Activated naive CD4-positive, alpha-beta T cell (primary cell): ENCODE measurements around the gene TCERG1.

Source experiments
- DNase-seq, 4 experiments: peaks; one replicate each; lab custom pipeline; 2025; lab: John Stamatoyannopoulos, UW

Gene TCERG1

GRCh38 chr5:146446861-146447733 is at the start of gene TCERG1:
TSS of gene TCERG1 (plus strand) at chr5:146447333. CDS start at chr5:146447350, 17 bp downstream.
- DNase-seq: peak; percentile 88 to 94 (median 90)

- DNase-seq: no peak
Measured at GRCh38 chr5:146398826-146399225, 48.3 kb upstream of the TCERG1 start.

- DNase-seq: no peak
Measured at GRCh38 chr5:146399481-146399880, 47.7 kb upstream of the TCERG1 start.

- no peak for DNase-seq
Measured at GRCh38 chr5:146400201-146400600, 46.9 kb upstream of the TCERG1 start.

- DNase-seq: no peak
Measured at GRCh38 chr5:146401021-146401420, 46.1 kb upstream of the TCERG1 start.

- DNase-seq: no peak
Measured at GRCh38 chr5:146402949-146403348, 44.2 kb upstream of the TCERG1 start.

- no peak for DNase-seq
Measured at GRCh38 chr5:146409054-146409671, 38.0 kb upstream of the TCERG1 start.

- no peak for DNase-seq
Measured at GRCh38 chr5:146410272-146410671, 36.9 kb upstream of the TCERG1 start.

- no peak for DNase-seq
Measured at GRCh38 chr5:146419696-146420095, 27.4 kb upstream of the TCERG1 start.

- no peak for DNase-seq
Measured at GRCh38 chr5:146425023-146425422, 22.1 kb upstream of the TCERG1 start.

GRCh38 chr5:146426305-146426704 is 20.8 kb upstream of the TCERG1 start:
- DNase-seq: no peak

GRCh38 chr5:146426853-146427618 is 20.1 kb upstream of the TCERG1 start:
- DNase-seq: no peak

GRCh38 chr5:146427619-146427997 is 19.5 kb upstream of the TCERG1 start:
- no peak for DNase-seq

GRCh38 chr5:146428658-146429057 is 18.5 kb upstream of the TCERG1 start:
- DNase-seq: no peak

GRCh38 chr5:146440353-146440752 is 6.8 kb upstream of the TCERG1 start:
- DNase-seq: no peak

GRCh38 chr5:146440870-146441495 is 6.2 kb upstream of the TCERG1 start:
- DNase-seq: no peak

GRCh38 chr5:146441896-146442295 is 5.2 kb upstream of the TCERG1 start:
- no peak for DNase-seq

- DNase-seq: peak in 1 of 4 experiments; percentile 37
Measured at GRCh38 chr5:146447734-146448380, 724 bp downstream of the TCERG1 start.

- DNase-seq: no peak
Measured at GRCh38 chr5:146448783-146449519, 1.8 kb downstream of the TCERG1 start.

- no peak for DNase-seq
Measured at GRCh38 chr5:146450002-146450401, 2.9 kb downstream of the TCERG1 start.

- no peak for DNase-seq
Measured at GRCh38 chr5:146451411-146451810, 4.3 kb downstream of the TCERG1 start.
